ENCODE data around the gene IL17C.

Gene IL17C

DNA sequence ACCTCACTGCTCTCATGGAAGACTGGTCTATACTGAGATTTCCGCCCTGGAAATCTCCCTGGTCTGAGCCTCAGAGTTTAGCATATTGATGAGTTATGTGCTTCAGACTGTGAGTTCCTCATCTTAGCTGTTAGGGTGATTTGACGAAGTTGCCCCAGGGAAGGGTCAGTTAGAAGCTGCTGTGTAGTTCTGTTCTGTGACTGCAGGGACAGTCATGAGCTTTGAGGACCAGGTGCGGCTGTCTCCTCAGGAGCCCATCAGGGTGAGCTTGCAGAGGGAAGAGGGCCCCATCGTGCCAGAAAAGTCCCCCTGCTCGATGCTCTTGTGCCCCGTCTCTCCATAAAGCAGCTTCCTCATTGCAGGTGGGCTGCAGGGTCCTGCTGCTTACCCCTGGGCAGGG is 28.3 kb upstream of the IL17C start:
- no peak for DNase-seq (ENCODE audit: low spot score)

DNA sequence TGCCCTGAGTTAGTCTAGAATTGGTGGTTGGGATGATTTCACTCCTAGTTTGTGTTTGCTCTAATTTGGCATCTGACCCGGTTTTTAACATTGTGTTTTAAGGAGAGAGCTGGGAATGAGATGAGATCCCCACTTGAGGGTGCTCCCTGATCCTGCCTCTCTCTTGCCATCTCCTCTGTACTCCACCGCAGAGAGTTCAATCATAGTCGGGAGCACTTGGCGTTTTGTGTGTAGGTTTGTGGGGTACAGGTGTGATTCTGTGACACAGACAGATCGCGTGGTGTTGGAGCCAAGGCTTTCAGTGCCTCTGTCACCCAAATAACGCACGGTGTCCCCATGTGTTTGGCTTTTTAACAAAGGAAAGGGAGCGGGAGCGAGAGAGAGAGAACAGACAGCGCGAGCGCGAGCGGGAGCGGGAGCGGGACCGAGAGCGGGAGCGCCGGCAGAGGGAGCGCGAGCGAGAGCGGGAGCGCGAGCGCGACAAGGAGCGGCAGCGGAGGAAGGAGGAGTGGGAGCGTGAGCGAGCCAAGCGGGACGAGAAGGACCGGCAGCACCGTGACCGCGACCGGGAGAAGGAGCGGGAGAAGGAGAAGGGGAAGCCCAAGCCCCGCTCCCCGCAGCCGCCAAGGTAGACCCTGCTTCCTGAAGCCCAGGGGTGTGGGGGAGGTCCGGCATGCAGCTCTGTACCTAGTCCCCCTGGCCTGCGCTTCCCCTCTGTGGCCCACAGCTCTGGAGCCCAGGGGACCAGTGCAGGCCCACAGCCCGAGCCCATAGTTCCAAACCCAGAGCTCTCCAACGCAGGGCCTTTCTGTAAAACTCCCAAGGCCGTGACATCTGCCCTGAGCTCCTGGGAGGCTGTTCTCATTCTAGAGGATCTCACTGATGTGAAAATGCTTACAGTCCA is 27.2 kb upstream of the IL17C start:
- peak; percentile 88 for DNase-seq (ENCODE audit: low spot score)

DNA sequence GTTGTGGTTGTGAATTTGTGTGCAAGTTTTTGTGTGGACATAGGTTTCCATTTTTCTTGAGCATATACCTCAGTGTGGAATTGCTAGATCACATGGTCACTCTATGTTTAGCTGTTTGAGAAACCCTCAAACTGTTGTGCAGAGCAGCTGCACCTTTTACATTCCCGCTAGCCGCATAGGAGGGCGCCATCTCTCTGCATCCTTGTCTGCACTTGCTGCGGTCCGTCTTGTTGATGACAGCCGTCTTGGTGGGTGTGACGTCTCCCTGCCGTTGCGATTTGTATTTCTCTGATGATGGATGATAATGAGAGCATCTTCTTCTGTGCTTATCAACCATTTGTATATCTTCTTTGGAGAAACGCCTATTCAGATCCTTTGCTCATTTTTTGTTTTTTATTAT is 25.1 kb upstream of the IL17C start:
- DNase-seq (ENCODE audit: low spot score) = no peak

DNA sequence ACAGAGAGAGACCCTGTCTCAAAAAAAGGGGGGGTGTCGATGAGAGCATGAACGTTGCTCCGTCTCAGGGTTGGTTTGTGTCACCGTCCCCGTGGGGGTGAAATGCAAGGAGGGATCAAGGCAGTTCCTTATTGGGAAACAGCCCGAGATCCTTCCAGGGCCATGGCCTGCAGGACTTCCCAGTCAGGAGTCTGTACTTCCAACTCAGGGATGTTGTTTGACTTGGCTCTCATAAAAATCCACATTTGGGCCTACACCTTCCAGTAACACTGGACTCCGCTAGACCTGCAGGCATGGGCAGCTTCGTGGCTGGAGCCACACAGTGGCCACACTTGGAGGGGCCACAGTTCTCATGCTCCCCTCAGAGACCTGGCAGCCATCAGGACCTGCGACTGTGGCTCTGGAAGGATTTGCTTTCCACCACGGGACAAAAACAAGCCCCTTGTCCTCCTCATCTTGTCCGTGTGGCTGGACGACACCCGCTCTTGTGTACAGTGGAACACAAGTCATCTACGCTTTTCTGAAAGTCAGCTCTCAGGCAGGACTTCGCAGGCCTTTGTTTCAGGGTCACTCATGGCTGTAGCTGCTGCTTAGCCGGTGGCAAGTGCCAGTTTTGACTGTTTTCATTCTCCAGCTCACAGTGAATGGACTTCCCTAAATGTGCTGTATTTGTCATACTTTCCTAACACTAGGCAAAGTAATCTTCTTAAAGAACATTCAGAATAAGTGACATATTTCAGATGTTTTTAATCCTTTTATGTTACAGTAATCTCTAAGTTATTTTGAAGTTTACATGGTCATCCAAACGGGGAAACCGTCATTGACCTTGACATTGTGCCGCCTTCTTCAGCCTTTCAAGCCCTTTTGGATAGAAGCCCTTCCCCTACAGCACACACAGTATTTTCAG is 24.2 kb upstream of the IL17C start:
- DNase-seq (ENCODE audit: low spot score) = no peak

DNA sequence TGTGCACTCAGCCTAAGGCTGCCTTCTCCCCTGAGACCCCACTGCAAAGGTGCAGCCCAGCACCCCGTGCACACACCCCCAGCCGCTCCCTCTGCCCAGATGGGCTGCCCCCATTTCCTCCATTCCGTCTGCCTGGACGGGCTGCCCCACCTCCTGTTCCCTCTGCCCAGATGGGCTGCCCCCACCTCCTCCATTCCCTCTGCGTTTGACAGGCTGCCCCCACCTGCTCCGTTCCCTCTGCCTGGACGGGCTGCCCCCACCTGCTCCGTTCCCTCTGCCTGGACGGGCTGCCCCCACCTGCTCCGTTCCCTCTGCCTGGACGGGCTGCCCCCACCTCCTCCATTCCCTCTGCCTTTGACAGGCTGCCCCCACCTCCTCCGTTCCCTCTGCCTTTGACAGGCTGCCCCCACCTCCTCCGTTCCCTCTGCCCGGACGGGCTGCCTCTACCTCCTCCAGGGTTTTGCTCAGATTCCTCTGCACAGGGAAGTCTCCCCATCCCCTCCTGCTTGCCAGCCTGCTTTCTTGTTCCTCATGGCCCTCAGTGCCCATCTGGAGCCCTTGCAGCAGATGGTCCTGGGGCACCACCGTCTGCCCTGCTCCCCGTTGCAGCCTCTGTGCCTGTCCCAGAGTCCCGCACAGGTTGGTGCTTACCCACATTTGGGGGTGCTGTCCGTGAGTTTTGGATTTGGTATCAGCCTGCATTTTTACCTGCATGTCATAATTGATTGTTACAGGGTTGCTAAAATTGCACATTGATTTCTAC is 23.4 kb upstream of the IL17C start:
- DNase-seq (ENCODE audit: low spot score) = no peak

DNA sequence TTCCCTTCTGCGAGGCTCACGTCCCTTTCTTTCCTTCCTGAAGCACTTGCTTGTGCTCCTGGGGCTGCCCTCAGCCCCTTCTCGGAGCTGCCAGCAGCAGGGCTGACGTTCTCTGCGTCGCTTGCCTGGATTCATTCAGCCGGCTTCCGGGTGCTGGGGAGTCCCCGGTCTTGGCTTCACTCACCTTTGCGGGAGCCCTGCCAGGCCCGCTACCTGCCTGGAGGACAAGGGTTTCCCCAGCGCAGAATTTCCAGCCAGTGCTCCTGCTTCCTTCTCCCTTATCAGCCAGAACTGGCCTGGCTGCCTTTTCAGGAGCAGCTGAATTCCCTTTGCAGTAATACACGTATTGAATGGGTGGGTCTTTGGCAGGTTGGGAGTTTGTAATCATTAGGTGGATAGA is 22.1 kb upstream of the IL17C start:
- no peak for DNase-seq (ENCODE audit: low spot score)

DNA sequence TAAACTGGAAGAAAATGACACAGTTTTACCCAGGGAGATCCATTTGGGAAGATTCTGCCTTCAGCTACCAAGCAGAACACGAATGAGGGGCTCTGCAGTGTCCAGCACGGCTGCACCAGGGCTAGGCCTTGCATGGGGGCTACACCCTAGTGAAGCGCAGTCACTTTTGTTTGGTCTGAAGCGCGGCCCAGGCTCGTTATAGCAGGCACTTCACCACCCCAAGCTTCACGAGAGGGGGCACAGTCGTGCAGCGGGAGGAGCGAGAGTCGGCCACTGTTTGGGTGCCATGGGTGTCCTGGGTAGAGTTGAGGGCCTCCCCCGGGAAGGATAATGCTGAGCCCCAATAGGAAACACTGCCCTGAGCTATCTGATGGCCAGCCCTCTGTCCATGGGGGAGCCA is 21.6 kb upstream of the IL17C start:
- DNase-seq (ENCODE audit: low spot score) = no peak

DNA sequence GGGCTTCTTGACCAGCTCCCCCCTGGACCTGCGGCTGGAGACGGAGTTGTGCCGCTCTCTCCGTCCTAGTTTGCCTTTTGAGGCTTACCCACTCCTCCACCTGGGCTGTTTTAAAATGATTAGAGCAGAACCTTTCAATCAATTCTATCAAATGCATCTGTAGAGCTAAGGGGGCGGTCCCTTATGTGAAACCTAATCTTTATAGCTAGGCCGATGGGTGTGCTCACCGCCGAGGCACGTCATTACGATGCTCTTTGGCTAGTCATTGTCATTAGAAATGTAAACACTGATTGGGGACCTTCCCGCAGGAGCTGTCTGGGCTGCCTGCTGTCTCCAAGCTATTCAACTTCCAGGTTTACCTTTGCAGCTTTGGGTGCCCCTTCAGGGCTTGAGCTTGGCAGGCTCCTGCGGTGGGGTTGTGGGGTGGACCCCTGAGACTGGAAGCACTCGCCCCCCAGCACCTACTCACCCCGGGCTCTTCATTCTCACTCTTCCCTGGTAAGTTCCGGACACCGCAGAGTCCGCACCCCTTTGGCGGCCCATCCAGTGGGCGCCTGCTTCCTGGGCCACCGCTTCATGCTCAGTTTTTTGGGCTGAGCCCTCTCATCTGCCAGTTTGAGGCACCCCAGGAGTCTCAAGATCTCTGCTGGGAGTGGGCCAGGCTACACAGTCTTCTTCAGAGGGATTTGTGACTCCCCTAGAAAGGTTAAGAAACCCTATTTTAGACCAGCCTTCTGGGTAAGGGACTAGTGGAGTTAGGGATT is 20.9 kb upstream of the IL17C start:
- DNase-seq (ENCODE audit: low spot score) = no peak

DNA sequence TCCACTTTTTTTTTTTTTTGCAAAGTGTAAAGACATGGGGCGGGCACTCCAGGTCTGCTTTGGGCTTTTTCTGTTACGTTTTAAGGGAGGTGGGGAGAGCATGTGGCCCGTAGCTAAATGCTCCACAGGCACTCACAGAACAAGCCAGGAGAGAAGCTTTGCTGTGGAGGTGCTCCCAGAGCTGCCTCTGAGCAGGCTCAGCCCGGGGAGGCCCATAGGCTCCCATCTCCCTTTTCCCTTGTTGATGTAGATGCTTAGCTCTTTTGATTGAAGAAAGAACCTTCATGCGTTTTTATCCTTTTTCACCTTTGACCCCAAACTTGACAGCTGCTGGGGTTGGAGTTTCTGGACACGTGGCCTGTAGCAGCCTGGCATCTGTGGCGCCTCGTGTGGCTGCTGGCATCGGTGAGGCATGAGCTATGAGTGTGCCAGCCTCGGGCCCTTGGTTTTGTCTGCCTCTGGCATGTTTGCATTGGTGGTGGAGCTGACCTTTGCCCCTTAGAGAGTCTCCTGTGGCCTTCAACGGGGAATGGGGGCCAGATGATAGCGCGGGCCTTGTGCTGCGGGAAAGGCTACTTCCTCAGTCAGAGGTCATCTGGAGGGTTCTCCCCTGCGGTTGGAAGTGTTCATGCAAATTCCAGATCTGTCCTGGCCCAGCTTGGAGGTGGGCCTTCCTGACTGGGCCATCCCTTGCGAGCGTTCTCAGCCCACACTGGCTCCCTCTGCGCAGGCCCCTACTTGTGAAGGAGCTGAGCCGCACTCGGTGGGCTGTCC is 20.0 kb upstream of the IL17C start:
- no peak for DNase-seq (ENCODE audit: low spot score)

DNA sequence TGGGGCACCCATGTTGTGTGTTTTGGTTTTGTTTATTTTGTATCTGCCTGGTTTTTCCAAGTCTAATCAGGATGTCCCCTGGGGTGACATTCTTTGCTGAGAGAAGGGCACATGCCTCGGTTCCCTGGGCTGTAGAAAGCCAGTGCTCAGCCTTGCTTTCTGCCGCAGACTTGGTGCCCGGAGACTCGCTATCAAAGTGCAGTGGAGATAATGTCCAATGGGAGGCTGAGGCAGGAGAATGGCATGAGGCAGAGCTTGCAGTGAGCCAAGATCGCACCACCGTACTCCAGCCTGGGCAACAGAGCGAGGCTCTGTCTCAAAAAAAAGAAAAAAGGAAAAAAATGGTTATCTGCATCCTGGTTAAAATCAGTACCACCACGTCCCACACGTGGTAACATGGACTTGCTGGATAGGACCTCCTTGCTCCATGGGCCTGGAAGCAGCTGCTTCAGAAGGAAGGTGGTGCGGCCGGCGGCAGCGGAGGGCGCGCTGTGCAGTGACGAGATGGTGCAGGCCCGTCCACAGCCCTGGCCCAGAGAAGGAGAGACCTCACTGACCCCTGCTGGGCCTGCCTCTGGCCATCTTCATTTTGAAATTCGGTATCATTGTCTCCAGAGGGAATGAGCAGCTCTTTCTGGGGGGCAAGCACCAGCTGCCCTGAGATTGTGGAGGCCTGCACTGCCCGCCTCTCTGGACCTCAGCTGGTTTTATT is 19.3 kb upstream of the IL17C start:
- no peak for DNase-seq (ENCODE audit: low spot score)

DNA sequence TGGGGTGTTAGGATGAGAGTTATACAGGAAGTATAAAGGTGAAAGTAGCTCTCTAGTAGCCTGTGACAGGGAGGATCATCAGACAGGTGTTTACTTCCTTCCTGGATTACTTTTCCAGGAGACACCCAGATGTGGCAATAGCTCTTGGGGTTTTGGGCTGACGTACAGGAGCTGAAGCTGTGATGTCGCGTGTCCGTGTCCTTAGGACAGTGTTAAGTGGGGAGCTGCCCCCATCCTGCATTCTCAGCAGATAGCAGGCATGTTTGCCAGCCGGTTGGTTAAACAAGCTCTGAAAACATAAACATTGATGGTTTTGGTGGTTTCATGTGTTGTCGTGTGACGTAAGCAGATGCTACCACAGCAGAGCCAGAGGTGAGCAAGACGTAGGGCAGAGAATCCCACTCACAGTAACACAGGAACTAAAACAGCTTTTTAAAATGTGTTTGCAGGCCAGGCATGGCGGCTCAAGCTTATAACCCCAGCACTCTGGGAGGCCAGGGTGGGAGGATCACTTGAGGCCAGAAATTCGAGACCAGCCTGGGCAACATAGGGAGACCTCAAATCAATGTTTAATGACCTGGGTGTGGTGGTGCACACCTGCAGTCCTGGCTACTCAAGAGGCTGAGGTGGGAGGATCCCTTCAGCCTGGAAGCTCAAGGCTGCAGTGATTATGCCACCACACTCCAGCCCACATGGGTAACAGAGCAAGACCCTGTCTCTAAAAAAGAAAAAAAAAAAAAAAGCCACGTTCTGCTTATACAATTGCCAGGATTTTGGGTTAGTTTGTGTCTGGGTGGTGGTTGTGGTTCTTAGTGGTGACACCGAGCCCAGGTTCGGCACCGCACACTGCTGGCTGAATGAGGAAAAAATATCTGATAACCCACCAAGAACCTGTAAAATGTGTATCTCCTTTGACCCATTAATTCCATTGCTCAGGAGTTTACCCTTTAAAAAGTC is 18.2 kb upstream of the IL17C start:
- no peak for DNase-seq (ENCODE audit: low spot score)

DNA sequence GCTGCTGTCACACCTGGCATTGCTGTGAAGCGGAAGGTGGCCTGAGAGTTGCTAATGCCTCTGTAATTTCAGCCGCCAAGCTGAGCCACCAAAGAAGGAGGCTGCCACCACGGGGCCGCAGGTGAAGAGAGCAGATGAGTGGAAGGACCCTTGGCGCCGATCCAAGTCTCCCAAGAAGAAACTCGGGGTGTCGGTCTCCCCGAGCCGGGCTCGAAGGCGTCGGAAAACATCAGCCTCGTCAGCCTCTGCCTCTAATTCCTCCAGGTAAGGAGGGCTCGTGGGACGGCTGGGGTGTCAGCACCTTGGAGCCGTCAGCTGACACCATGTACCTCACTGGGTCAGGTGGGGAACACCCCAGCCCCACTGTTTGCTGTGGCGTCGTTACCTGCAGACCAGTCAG is 16.2 kb upstream of the IL17C start:
- no peak for DNase-seq (ENCODE audit: low spot score)

DNA sequence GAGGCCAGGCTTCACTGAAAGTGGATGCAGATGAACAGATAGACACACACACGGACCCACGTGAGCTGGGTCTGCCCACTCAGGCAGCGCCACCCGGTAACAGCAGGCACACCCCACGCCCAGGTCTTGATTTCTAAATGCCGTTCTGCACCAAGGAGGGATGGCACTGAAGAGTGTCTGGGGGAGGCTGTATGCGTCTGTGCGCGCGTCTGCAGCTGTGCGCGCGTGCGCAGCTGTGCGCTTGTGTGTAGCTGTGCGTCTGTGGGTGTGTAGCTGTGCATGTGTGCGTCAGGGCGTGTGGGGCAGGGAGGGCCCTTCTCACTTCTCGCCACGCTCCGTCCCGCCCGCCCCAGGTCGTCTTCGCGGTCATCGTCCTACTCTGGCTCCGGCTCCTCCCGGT is 15.5 kb upstream of the IL17C start:
- no peak for DNase-seq (ENCODE audit: low spot score)

DNA sequence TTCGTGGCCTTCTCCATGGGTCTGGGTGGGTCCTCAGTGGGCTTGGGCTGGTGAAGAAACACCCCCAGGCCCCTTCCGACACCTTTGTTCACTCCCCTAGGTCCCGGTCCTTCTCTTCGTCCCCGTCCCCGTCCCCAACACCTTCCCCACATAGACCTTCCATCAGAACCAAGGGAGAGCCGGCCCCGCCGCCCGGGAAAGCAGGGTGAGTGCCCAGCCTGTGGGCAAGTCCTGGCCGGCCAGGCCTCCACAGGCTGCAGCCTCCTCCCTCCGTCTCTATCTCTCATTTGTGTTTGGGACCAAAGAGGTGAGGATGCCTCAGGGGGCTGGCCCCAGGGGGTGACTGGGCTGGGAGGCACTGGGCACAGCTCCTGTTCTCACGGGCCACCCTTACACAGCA is 14.5 kb upstream of the IL17C start:
- no peak for DNase-seq (ENCODE audit: low spot score)

DNA sequence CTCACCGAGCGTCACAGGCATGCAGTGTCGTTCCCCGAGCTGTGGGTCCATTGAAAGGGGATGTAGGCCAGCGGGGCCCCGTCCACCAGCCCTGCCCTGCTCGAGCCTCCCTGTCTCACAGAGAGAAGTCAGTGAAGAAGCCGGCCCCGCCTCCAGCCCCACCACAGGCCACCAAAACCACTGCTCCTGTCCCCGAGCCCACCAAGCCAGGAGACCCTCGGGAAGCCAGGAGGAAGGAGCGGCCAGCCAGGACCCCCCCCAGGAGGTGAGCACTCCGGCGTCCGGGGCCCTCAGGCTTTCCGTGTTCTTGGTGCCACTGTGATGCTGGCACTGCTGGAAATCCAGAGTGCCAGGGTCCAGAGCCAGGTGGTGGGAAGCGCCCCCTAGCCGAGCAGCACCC is 13.9 kb upstream of the IL17C start:
- no peak for DNase-seq (ENCODE audit: low spot score)

DNA sequence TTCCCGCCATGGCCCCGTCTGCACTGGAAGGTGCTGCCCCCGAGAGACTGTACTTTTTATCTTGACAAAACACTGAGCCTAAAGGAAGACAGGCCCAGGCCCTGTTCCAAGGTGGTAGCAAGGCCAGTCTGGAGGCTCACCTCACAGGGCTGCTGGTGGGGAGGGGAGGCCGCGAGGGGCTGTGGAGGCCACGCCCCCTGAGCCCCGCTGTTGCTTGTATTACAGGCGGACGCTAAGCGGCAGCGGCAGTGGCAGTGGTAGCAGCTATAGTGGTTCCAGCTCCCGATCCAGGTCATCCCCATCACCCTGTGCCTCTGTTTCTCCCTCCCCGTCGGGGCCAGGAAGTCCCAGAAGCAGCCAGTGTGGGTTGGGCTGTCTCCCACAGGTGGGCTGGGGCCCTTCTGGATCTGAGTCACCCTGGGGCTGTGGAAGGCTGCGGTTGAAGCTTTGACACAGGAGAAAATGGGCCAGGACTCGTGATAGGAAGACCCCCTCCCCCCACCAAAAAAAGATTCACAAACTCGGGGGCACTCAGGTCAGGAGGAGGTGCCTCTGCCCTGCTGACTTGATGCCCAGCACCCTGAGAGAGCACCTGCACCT is 13.3 kb upstream of the IL17C start:
- DNase-seq (ENCODE audit: low spot score) = no peak

DNA sequence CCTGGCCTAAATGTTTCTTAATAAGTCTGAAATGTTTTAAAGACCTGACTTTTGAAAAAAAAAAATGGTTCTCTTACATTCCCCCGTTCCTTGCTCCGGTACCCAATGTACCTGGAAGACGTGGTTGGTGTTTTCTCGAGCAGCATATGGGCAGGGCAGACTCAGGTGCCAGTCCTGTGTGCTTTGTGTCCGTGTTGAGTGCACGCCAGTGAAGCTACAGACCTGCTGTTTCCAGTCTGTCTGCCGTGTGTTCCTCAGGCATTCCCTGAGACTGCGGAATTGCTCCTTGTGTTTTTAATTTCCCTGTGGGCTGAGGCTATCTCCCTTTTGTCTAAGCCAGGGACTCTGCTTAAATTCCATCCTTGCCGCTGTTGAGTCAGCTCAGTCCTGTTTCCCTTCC is 11.7 kb upstream of the IL17C start:
- no peak for DNase-seq (ENCODE audit: low spot score)

DNA sequence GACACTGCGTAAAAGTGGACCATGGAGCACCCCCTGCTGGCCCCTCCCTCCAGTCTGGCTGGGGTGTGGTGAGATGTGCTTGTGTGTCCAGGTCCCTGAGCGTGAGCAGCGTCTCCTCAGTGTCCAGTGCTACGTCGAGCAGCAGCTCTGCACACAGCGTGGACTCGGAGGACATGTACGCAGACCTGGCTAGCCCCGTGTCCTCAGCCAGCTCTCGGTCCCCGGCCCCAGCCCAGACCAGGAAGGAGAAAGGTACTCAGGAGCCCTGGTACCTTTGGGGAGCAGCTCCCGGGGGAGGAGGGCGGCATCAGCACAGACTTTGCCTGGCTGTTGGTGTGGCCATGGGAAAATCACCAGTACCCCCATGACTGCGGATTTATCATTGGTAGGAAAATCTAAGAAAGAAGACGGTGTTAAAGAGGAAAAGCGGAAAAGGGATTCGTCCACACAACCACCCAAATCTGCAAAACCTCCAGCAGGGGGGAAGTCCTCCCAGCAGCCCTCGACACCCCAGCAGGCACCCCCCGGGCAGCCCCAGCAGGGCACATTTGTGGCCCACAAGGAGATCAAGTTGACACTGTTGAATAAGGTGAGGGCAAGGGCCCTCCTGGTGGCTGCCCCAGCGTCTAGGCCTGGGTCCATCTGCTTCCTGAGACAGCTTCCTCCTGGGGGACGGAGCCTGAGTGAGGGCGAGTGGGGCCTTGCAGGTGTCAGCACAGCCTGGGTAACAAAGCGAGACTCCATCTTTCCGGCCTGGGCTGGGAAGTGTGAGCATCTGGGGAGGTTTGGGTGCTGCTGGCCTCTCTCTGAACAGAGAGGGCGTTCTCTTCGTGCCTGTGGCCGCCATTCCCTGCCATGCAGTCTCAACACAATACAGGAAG is 10.6 kb upstream of the IL17C start:
- DNase-seq (ENCODE audit: low spot score) = no peak

Measured in iPS-NIHi11 (cell line).